Astrocyte (in vitro differentiated cells and primary cell): ENCODE results near the gene SPATA32. TPM values are rescaled to one million over a fixed set of nuclear protein-coding genes. Genes with fewer than 3 reads are reported as not detected.

Experiments used
- DNase-seq: peaks from one replicate; pipeline ENCODE4 v3.0.0-alpha.2; 2010; ENCODE audit warnings: low read depth
- FAIRE-seq: peaks from 2 replicates; lab custom pipeline; 2011; peaks lifted over from hg19 to GRCh38; lab: Jason Lieb, UNC
- H2AFZ ChIP-seq: 2 replicates; pipeline ENCODE4 v1.6.0; 2012; ENCODE audit warnings: low read depth, low read length, inconsistent platforms
- H3K27ac ChIP-seq: 2 replicates; pipeline ENCODE4 v1.5.1; 2011; ENCODE audit warnings: low read depth, low read length, inconsistent platforms
- H3K27me3 ChIP-seq: 2 replicates; pipeline ENCODE4 v1.6.0; 2011; ENCODE audit warnings: low read length, inconsistent platforms; ENCODE audit not compliant: insufficient read depth
- H3K36me3 ChIP-seq: 2 replicates; pipeline ENCODE4 v1.5.1; 2011; ENCODE audit warnings: low read length, inconsistent platforms; ENCODE audit not compliant: insufficient read depth
- H3K4me1 ChIP-seq: 2 replicates; pipeline ENCODE4 v1.5.1; 2011; ENCODE audit warnings: low read length, inconsistent platforms; ENCODE audit not compliant: insufficient read depth
- H3K4me2 ChIP-seq: 2 replicates; pipeline ENCODE4 v1.6.0; 2012; ENCODE audit warnings: low read length, inconsistent platforms
- H3K4me3 ChIP-seq: 2 replicates; pipeline ENCODE4 v1.5.1; 2011; ENCODE audit warnings: low read depth, mild to moderate bottlenecking, low read length, inconsistent platforms; ENCODE audit not compliant: insufficient read depth
- H3K79me2 ChIP-seq: 2 replicates; pipeline ENCODE4 v1.6.0; 2012; ENCODE audit warnings: mild to moderate bottlenecking, low read length, inconsistent platforms; ENCODE audit not compliant: insufficient read depth
- H3K9ac ChIP-seq: 2 replicates; pipeline ENCODE4 v1.6.0; 2012; ENCODE audit warnings: mild to moderate bottlenecking, low read length, inconsistent platforms
- H3K9me3 ChIP-seq: 2 replicates; pipeline ENCODE4 v1.5.1; 2012; ENCODE audit warnings: low read depth, mild to moderate bottlenecking, low read length, inconsistent platforms; ENCODE audit not compliant: insufficient read depth
- H4K20me1 ChIP-seq: 2 replicates; pipeline ENCODE4 v1.6.0; 2012; ENCODE audit warnings: low read length, inconsistent platforms; ENCODE audit not compliant: insufficient read depth
- H3K27ac Mint-ChIP-seq: one replicate; pipeline ENCODE4 v1.8.0; 2021; ENCODE audit warnings: mild to moderate bottlenecking, mixed read lengths; ENCODE audit not compliant: unreplicated experiment
- H3K27me3 Mint-ChIP-seq: one replicate; pipeline ENCODE4 v1.8.0; 2021; ENCODE audit warnings: low read depth, mixed read lengths; ENCODE audit not compliant: unreplicated experiment
- H3K36me3 Mint-ChIP-seq: one replicate; pipeline ENCODE4 v1.8.0; 2021; ENCODE audit warnings: low read depth, mixed read lengths; ENCODE audit not compliant: unreplicated experiment
- H3K4me1 Mint-ChIP-seq: one replicate; pipeline ENCODE4 v1.8.0; 2021; ENCODE audit warnings: low read depth, mixed read lengths; ENCODE audit not compliant: unreplicated experiment
- H3K4me3 Mint-ChIP-seq: one replicate; pipeline ENCODE4 v1.8.0; 2021; ENCODE audit warnings: mild to moderate bottlenecking, moderate library complexity, mixed read lengths; ENCODE audit not compliant: unreplicated experiment
- H3K9me3 Mint-ChIP-seq: one replicate; pipeline ENCODE4 v1.8.0; 2021; ENCODE audit warnings: mild to moderate bottlenecking, mixed read lengths; ENCODE audit not compliant: unreplicated experiment
- CTCF ChIP-seq: IDR thresholded peaks from 2 replicates; pipeline ENCODE4 v1.5.1; 2011; ENCODE audit warnings: low read depth, mild to moderate bottlenecking, inconsistent platforms, low read length, moderate library complexity; ENCODE audit not compliant: insufficient read depth
- EZH2 ChIP-seq: IDR thresholded peaks from 2 replicates; pipeline ENCODE4 v1.6.1; 2012; ENCODE audit warnings: mild to moderate bottlenecking, low read length, inconsistent platforms; ENCODE audit not compliant: insufficient read depth
- total RNA-seq: library from RNA; stranded (reverse); gene quantifications from 2 replicates; pipeline ENCODE4 v1.2.1, GENCODE V29; 2021

SPATA32 gene
- total RNA-seq, 1 donor from 2014 or later, result not detected

- Mint-ChIP-seq H3K9me3 (no peaks in the 10 kb centered on the region), H3K36me3 (no peaks in the 10 kb centered on the region), H3K4me1 (peaks cover 12% of the 10 kb centered on the region), H3K27ac (peak overlapping the region; percentile 72), H3K4me3 (no peak overlapping the region), H3K27me3 (peaks cover 12% of the 10 kb centered on the region)
- DNase-seq (no peak), FAIRE-seq (no peak)
- Histone ChIP-seq H3K9ac (no peak overlapping the region), H4K20me1 (no peaks in the 10 kb centered on the region), H3K36me3 (no peaks in the 10 kb centered on the region), H3K27ac (no peak overlapping the region), H2AFZ (no peak overlapping the region), H3K4me3 (no peak overlapping the region), H3K9me3 (no peaks in the 10 kb centered on the region), H3K27me3 (peaks cover 11% of the 10 kb centered on the region), H3K79me2 (no peaks in the 10 kb centered on the region), H3K4me2 (no peak overlapping the region), H3K4me1 (peaks cover 17% of the 10 kb centered on the region)
- TF ChIP-seq CTCF (no peak), EZH2 (no peak)
These were observed 35.3 kb downstream of the SPATA32 start for GRCh38 chr17:45226576-45226975.

GRCh38 chr17:45225964-45226530 is 35.8 kb downstream of the SPATA32 start:
- TF ChIP-seq CTCF, result no peak
- TF ChIP-seq EZH2, result no peak
- Mint-ChIP-seq H3K4me1 (peaks cover 12% of the 10 kb centered on the region), H3K4me3 (no peak overlapping the region), H3K36me3 (no peaks in the 10 kb centered on the region), H3K27ac (no peak overlapping the region), H3K27me3 (peaks cover 12% of the 10 kb centered on the region), H3K9me3 (no peaks in the 10 kb centered on the region)
- Histone ChIP-seq H3K79me2 (no peaks in the 10 kb centered on the region), H3K4me2 (no peak overlapping the region), H3K36me3 (no peaks in the 10 kb centered on the region), H3K4me3 (no peak overlapping the region), H4K20me1 (no peaks in the 10 kb centered on the region), H3K9ac (no peak overlapping the region), H3K9me3 (no peaks in the 10 kb centered on the region), H3K4me1 (peaks cover 17% of the 10 kb centered on the region), H3K27ac (no peak overlapping the region), H2AFZ (peak overlapping the region; percentile 9), H3K27me3 (peaks cover 14% of the 10 kb centered on the region)
- DNase-seq (no peak), FAIRE-seq (no peak)

GRCh38 chr17:45225051-45225700 is 36.7 kb downstream of the SPATA32 start:
- H3K27me3 Mint-ChIP-seq, result peaks cover 17% of the 10 kb centered on the region
- TF ChIP-seq EZH2, result no peak
- TF ChIP-seq CTCF, result no peak

More at GRCh38 chr17:45225051-45225700, 36.7 kb downstream of the SPATA32 start:
- no peaks in the 10 kb centered on the region for H4K20me1 ChIP-seq
- H3K9ac ChIP-seq, result no peak overlapping the region
- no peaks in the 10 kb centered on the region for H3K9me3 ChIP-seq
- Mint-ChIP-seq H3K36me3 (no peaks in the 10 kb centered on the region), H3K4me3 (no peak overlapping the region), H3K4me1 (peaks cover 12% of the 10 kb centered on the region), H3K27ac (no peak overlapping the region), H3K9me3 (no peaks in the 10 kb centered on the region)
- no peaks in the 10 kb centered on the region for H3K36me3 ChIP-seq
- H3K79me2 ChIP-seq, result no peaks in the 10 kb centered on the region
- H3K4me3 ChIP-seq, result no peak overlapping the region
- no peak overlapping the region for H2AFZ ChIP-seq
- H3K4me2 ChIP-seq, result no peak overlapping the region
- DNase-seq (no peak), FAIRE-seq (no peak)
- peaks cover 21% of the 10 kb centered on the region for H3K27me3 ChIP-seq
- H3K4me1 ChIP-seq, result peaks cover 17% of the 10 kb centered on the region
- H3K27ac ChIP-seq, result no peak overlapping the region
